K562 (cell line): ENCODE results near the gene KATNB1. TPM values are rescaled to one million over a fixed set of nuclear protein-coding genes. Genes with fewer than 3 reads are reported as not detected.

Experiments used
- ATAC-seq: fragments of 200-7000 bp; cut with Tn5 transposase; 3 replicates; pipeline ENCODE4 v1.9.1; 2020; ENCODE audit warnings: moderate library complexity
- BruUV-seq: library from RNA; stranded (reverse); fragments of 400-500 nt; replicated peaks from 2 replicates; lab custom pipeline; 2021; lab: Mats Ljungman, UMichigan
- CTCF ChIA-PET: fragments of 300-600 bp; formaldehyde crosslinking; extraction: SDS; loops from one replicate; lab custom pipeline; 2021; ENCODE audit warnings: low intra/inter-chr PET ratio; lab: Yijun Ruan, JAX
- POLR2A ChIA-PET: fragments of 300-600, 350-650 bp; sonication (Branson Sonifier 250); formaldehyde crosslinking; extraction: SDS; loops from one replicate; lab custom pipeline; 2021; ENCODE audit warnings: antibody characterized with exemption, inconsistent platforms; lab: Yijun Ruan, JAX
- DNase-seq, 4 experiments: peaks; one replicate each; pipeline versions ENCODE4 v3.0.0 to v3.0.0-alpha.2; 2011 to 2018; ENCODE audit warnings: low spot score in 3 of 4, mixed read lengths in 3 of 4; ENCODE audit errors: extremely low read depth in 1 of 4
- FAIRE-seq: peaks from 2 replicates; lab custom pipeline; 2011; peaks lifted over from hg19 to GRCh38; lab: Jason Lieb, UNC
- H2AFZ ChIP-seq: 2 replicates; pipeline ENCODE4 v1.6.0; 2011; ENCODE audit warnings: low read depth, low read length, control low read depth, inconsistent platforms
- H3K27ac ChIP-seq: fragments of 200-600 bp; 3 replicates; pipeline ENCODE4 v1.8.0; 2011; ENCODE audit warnings: low read depth, mild to moderate bottlenecking, control low read depth, inconsistent platforms, low read length, moderate library complexity, mixed read lengths; ENCODE audit errors: extremely low read depth
- H3K27me3 ChIP-seq, 2 experiments: fragments of 300-600 bp in 1 of 2; 2 replicates in 1 of 2; 3 replicates in 1 of 2; pipeline versions ENCODE4 v1.6.0 to v1.8.0; 2011; ENCODE audit warnings: inconsistent platforms in 2 of 2, low read length in 2 of 2, mild to moderate bottlenecking in 1 of 2, mixed read lengths in 1 of 2, moderate library complexity in 1 of 2; ENCODE audit not compliant: control insufficient read depth in 2 of 2, insufficient read depth in 2 of 2
- H3K36me3 ChIP-seq: fragments of 300-600 bp; 3 replicates; pipeline ENCODE4 v1.8.0; 2011; ENCODE audit warnings: mild to moderate bottlenecking, low read length, inconsistent platforms; ENCODE audit not compliant: control insufficient read depth, insufficient read depth
- H3K4me1 ChIP-seq, 2 experiments: fragments of 200-600 bp in 1 of 2; replicated peaks in 1 of 2; 2 replicates in 1 of 2; 3 replicates in 1 of 2; pipeline versions ENCODE4 v1.5.1 to v1.8.0; 2011; ENCODE audit warnings: inconsistent platforms in 2 of 2, low read length in 2 of 2, mild to moderate bottlenecking in 1 of 2, mixed read lengths in 1 of 2, moderate library complexity in 1 of 2; ENCODE audit not compliant: control insufficient read depth in 2 of 2, insufficient read depth in 2 of 2
- H3K4me2 ChIP-seq: 2 replicates; pipeline ENCODE4 v1.6.1; 2011; ENCODE audit warnings: low read length, control low read depth, inconsistent platforms, mixed read lengths; ENCODE audit not compliant: insufficient read depth
- H3K4me3 ChIP-seq: fragments of 200-600 bp; sonication (generic), shearing (Covaris generic); 2 replicates; pipeline ENCODE4 v1.5.1; 2016; ENCODE audit warnings: control low read depth, inconsistent platforms
- H3K79me2 ChIP-seq: fragments of 200-600 bp; 3 replicates; pipeline ENCODE4 v1.8.0; 2011; ENCODE audit warnings: low read length, inconsistent platforms; ENCODE audit not compliant: control insufficient read depth, insufficient read depth
- H3K9ac ChIP-seq, 2 experiments: 2 replicates each; pipeline versions ENCODE4 v1.6.0 to v1.6.1; 2011; ENCODE audit warnings: low read depth in 2 of 2, low read length in 2 of 2, control low read depth in 1 of 2, inconsistent platforms in 1 of 2, mild to moderate bottlenecking in 1 of 2, mixed read lengths in 1 of 2; ENCODE audit not compliant: insufficient read depth in 1 of 2
- H3K9me1 ChIP-seq: one replicate; pipeline ENCODE4 v1.6.0; 2011; ENCODE audit warnings: inconsistent platforms, mild to moderate bottlenecking, low read length, moderate library complexity; ENCODE audit not compliant: control insufficient read depth, insufficient read depth
- H3K9me3 ChIP-seq: replicated peaks from 2 replicates; pipeline ENCODE4 v1.5.1; 2011; ENCODE audit warnings: low read depth, low read length, inconsistent platforms; ENCODE audit not compliant: control insufficient read depth, insufficient read depth
- H4K20me1 ChIP-seq: replicated peaks from 2 replicates; pipeline ENCODE4 v1.6.1; 2011; ENCODE audit warnings: low read length, inconsistent platforms, mixed read lengths; ENCODE audit not compliant: control insufficient read depth, insufficient read depth
- CBX5 ChIP-seq: IDR thresholded peaks from 2 replicates; pipeline ENCODE4 v1.6.1; 2014; ENCODE audit warnings: low read depth, borderline replicate concordance
- CEBPB ChIP-seq: fragments of 450-650 bp; IDR thresholded peaks from 2 replicates; pipeline ENCODE4 v1.6.1; 2016; ENCODE audit warnings: missing genetic modification characterization, missing compliant biosample characterization
- CTCF ChIP-seq, 3 experiments: IDR thresholded peaks in 2 of 3; conservative IDR thresholded peaks in 1 of 3; 2 replicates each; pipeline ENCODE4 v1.5.1; 2011 to 2012; ENCODE audit warnings: low read length in 3 of 3, mild to moderate bottlenecking in 3 of 3, control low read depth in 2 of 3, improper control_type of control experiment in 1 of 3, inconsistent platforms in 1 of 3, low read depth in 1 of 3, mixed read lengths in 1 of 3, moderate library complexity in 1 of 3; ENCODE audit not compliant: insufficient read depth in 2 of 3
- ETV6 ChIP-seq, 3 experiments: fragments of 150-350 bp in 1 of 3; sonication (generic) in 1 of 3; formaldehyde crosslinking in 1 of 3; IDR thresholded peaks; 2 replicates each; pipeline versions ENCODE4 v1.6.1 to v1.8.0; 2014 to 2022; ENCODE audit warnings: borderline replicate concordance in 2 of 3, low read depth in 2 of 3, antibody characterized with exemption in 1 of 3, low read length in 1 of 3, mild to moderate bottlenecking in 1 of 3, missing genetic modification reagents in 1 of 3
- FOXK2 ChIP-seq, 2 experiments: fragments of 450-650 bp; IDR thresholded peaks in 1 of 2; conservative IDR thresholded peaks in 1 of 2; 2 replicates each; pipeline ENCODE4 v1.6.1; 2016; ENCODE audit warnings: low read depth in 2 of 2, mild to moderate bottlenecking in 1 of 2
- NCOA1 ChIP-seq: fragments of 450-650 bp; IDR thresholded peaks from 2 replicates; pipeline ENCODE4 v1.6.1; 2016; ENCODE audit warnings: low read depth
- NFIC ChIP-seq: fragments of 450-650 bp; IDR thresholded peaks from 2 replicates; pipeline ENCODE4 v1.6.1; 2017; ENCODE audit warnings: mild to moderate bottlenecking, inconsistent platforms
- PML ChIP-seq: IDR thresholded peaks from 2 replicates; pipeline ENCODE4 v1.6.1; 2012; ENCODE audit warnings: low read length, inconsistent platforms
- SIRT6 ChIP-seq: IDR thresholded peaks from one replicate; pipeline ENCODE4 v1.6.1; 2012; ENCODE audit warnings: low read depth, mild to moderate bottlenecking, control low read depth, inconsistent platforms, low read length, moderate library complexity
- TCFL5 ChIP-seq: fragments of 250-450 bp; sonication (Bioruptor Pico); conservative IDR thresholded peaks from 2 replicates; pipeline ENCODE4 v1.6.1; 2021; ENCODE audit warnings: mild to moderate bottlenecking, moderate library complexity, matching md5 sums
- TRIM24 ChIP-seq, 2 experiments: fragments of 450-650 bp; IDR thresholded peaks; 2 replicates each; pipeline ENCODE4 v1.6.1; 2016
- TRIM28 ChIP-seq: fragments of 450-650 bp; IDR thresholded peaks from 2 replicates; pipeline ENCODE4 v1.6.1; 2017
- ZFP36 ChIP-seq: fragments of 150-350 bp; IDR thresholded peaks from 2 replicates; pipeline ENCODE4 v1.6.1; 2018; ENCODE audit warnings: low read length, low read depth; ENCODE audit not compliant: partially characterized antibody
- ZNF696 ChIP-seq: fragments of 250-450 bp; sonication (Bioruptor Pico); conservative IDR thresholded peaks from 2 replicates; pipeline ENCODE4 v1.4.0; 2020; ENCODE audit warnings: mild to moderate bottlenecking, moderate library complexity
- ZNF766 ChIP-seq: fragments of 200-800 bp; sonication (Bioruptor generic); conservative IDR thresholded peaks from 2 replicates; pipeline ENCODE4 v1.6.1; 2016; ENCODE audit warnings: missing genetic modification characterization, missing compliant biosample characterization
- WGBS: fragments of 100-300 bp; shearing (Covaris generic); methylation state at CpG from one replicate; pipeline ENCODE4 v1.1.6; 2016; ENCODE audit warnings: low coverage, mixed read lengths; ENCODE audit not compliant: insufficient coverage; ENCODE audit errors: missing lambda C conversion rate; 5-methylcytosine and 5-hydroxymethylcytosine counted together
- in situ Hi-C: fragments of 300-500 bp; cut with MboI; formaldehyde crosslinking; loops from 4 replicates; pipeline ENCODE4 v1.15.0; 2018; ENCODE audit warnings: inconsistent platforms, mixed read lengths
- intact Hi-C: fragments of 100-400 bp; cut with micrococcal nuclease; formaldehyde crosslinking; loops from 2 replicates; pipeline ENCODE4 v1.14.2; 2022
- polyA plus RNA-seq, 8 experiments: library from polyadenylated mRNA; depleted of rRNA in 4 of 8; stranded (reverse) in 5 of 8; unstranded in 3 of 8; fragments of >200 nt; fragmentation: Nextera tagmentation in 2 of 8; fragmentation: Illumina TruSeq in 1 of 8; extraction: Ambion mirVana in 2 of 8; extraction: Trizol in 1 of 8; gene quantifications; 2 replicates each; pipeline versions ENCODE4 v1.2.1 to v1.2.3, GENCODE V29; 2011 to 2014; ENCODE audit warnings: inconsistent platforms in 1 of 8, missing spikeins in 1 of 8
- total RNA-seq, 7 experiments: library from RNA; depleted of rRNA in 6 of 7; stranded (reverse); fragments of >200 nt in 6 of 7; fragmentation: Illumina TruSeq in 2 of 7; extraction: Trizol in 2 of 7; gene quantifications; 2 replicates each; pipeline versions ENCODE4 v1.2.1 to v1.2.3, GENCODE V29; 2011 to 2021; ENCODE audit warnings: low replicate concordance in 1 of 7
- TF ChIP-seq, protein P1 (sequence below): fragments of 250-450 bp; sonication (Bioruptor Pico); IDR thresholded peaks from 2 replicates; pipeline ENCODE4 v1.4.0; 2020; ENCODE audit warnings: mild to moderate bottlenecking, moderate library complexity, borderline replicate concordance

Gene KATNB1
- total and polyA plus RNA-seq, 9 of the 15 experiments (the other 6 are each of a cell fraction or from before 2014, with no cell fraction given): 1.2 to 52.6 (median 21.9) TPM

- 0 out of 2 replicates have a peak, but pooled peaks have one; percentile 17 for TF ChIP-seq CEBPB
- TF ChIP-seq PML: no peak
These were observed 3.5 kb upstream of the KATNB1 start (continued) for GRCh38 chr16:57732037-57732436.

DNA sequence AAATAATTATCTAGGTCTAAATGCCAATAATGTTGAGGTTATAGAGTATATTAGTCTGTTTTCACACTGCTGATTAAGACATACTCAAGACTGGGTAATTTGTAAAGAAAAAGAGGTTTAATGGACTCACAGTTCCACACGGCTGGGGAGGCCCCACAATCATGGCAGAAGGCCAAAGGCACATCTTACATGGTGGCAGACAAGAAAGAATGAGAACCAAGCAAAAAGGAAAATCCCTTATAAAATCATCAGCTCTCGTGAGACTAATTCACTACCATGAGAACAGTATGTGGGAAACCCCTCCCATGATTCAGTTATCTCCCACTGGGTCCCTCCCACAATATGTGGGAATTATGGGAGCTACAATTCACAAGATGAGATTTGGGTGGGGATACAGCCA lies 2.9 kb upstream of the KATNB1 start:
- Histone ChIP-seq H3K27me3 (no peaks in the 10 kb centered on the region), H3K79me2 (peaks cover 17% of the 10 kb centered on the region), H3K9me1 (no peaks in the 10 kb centered on the region), H3K27ac (no peak overlapping the region), H4K20me1 (no peaks in the 10 kb centered on the region), H3K4me2 (no peak overlapping the region), H3K9ac (no peak overlapping the region), H2AFZ (no peak overlapping the region), H3K4me3 (no peak overlapping the region), H3K36me3 (peaks cover 8% of the 10 kb centered on the region; the same call in 1 of the 3 replicates), H3K9me3 (0 out of 2 replicates have a peak, but pooled peaks cover 3% of the 10 kb centered on the region)
- DNase-seq (no peak), FAIRE-seq (no peak), ATAC-seq (no peak)
- in situ Hi-C loops (no loop called here), intact Hi-C loops (loop anchor here (10.0 kb wide), 1 partner anchor 272 kb away; the partner anchor contains the start of genes USB1 and ZNF319)
- CTCF ChIA-PET: no interaction called here
- BruUV-seq: no TSS peak
- no peak for TF ChIP-seq TCFL5 (CRISPR knock-in tag)
- no peak for TF ChIP-seq CTCF (IDR thresholded peaks at IDR 0.05 in 2 of 3, conservative IDR thresholded peaks at IDR 0.05 in 1 of 3; ENCODE audit: insufficient read depth in 2 of 3, low read depth in 1 of 3, low read length in 3 of 3)
- no peak for TF ChIP-seq SIRT6
- peak; percentile 96 for TF ChIP-seq ZNF766 (CRISPR knock-in tag)
- TF ChIP-seq, protein P1, sequence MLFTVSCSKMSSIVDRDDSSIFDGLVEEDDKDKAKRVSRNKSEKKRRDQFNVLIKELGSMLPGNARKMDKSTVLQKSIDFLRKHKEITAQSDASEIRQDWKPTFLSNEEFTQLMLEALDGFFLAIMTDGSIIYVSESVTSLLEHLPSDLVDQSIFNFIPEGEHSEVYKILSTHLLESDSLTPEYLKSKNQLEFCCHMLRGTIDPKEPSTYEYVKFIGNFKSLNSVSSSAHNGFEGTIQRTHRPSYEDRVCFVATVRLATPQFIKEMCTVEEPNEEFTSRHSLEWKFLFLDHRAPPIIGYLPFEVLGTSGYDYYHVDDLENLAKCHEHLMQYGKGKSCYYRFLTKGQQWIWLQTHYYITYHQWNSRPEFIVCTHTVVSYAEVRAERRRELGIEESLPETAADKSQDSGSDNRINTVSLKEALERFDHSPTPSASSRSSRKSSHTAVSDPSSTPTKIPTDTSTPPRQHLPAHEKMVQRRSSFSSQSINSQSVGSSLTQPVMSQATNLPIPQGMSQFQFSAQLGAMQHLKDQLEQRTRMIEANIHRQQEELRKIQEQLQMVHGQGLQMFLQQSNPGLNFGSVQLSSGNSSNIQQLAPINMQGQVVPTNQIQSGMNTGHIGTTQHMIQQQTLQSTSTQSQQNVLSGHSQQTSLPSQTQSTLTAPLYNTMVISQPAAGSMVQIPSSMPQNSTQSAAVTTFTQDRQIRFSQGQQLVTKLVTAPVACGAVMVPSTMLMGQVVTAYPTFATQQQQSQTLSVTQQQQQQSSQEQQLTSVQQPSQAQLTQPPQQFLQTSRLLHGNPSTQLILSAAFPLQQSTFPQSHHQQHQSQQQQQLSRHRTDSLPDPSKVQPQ: no peak
- no peak for TF ChIP-seq ZNF696 (CRISPR knock-in tag)
- peak; percentile 71 for TF ChIP-seq ZFP36
- no peak for TF ChIP-seq FOXK2 (conservative IDR thresholded peaks at IDR 0.05 in 1 of 2, IDR thresholded peaks at IDR 0.05 in 1 of 2; ENCODE audit: low read depth in 2 of 2)
- TF ChIP-seq NFIC: peak; percentile 80
- 0 out of 2 replicates have a peak, but pooled peaks have one; percentile 56 for TF ChIP-seq CBX5
- TF ChIP-seq NCOA1: no peak
- TF ChIP-seq ETV6 (IDR thresholded peaks at IDR 0.05; ENCODE audit: borderline replicate concordance in 1 of 2, low read depth in 2 of 2, low read length in 1 of 2): no peak
- TF ChIP-seq ETV6 (CRISPR knock-in tag; IDR thresholded peaks at IDR 0.05; ENCODE audit: borderline replicate concordance): no peak
- peak; percentile 40; the same call in 1 of the 2 replicates for TF ChIP-seq TRIM28
- TF ChIP-seq TRIM24 (IDR thresholded peaks at IDR 0.05): peak in 1 of 2 experiments; percentile 42; a peak in 2 of 4 replicates
- TF ChIP-seq, all 486 proteins: peak for 6
- WGBS: 44% methylated on average over 2 of the region's 2 CpGs
- peaks cover 10 to 37% of the 10 kb centered on the region in 2 experiments; a peak in 3 of 5 replicates for H3K4me1 ChIP-seq
- POLR2A ChIA-PET: no interaction called here
